ENCODE results near the gene HTT. TPM values are rescaled to one million over a fixed set of nuclear protein-coding genes. Genes with fewer than 3 reads are reported as not detected.

HTT gene
- total and polyA plus RNA-seq, 2 of the 13 experiments (the other 11 are each of a cell fraction or from before 2014, with no cell fraction given): 17.5 to 19.5 TPM

DNA sequence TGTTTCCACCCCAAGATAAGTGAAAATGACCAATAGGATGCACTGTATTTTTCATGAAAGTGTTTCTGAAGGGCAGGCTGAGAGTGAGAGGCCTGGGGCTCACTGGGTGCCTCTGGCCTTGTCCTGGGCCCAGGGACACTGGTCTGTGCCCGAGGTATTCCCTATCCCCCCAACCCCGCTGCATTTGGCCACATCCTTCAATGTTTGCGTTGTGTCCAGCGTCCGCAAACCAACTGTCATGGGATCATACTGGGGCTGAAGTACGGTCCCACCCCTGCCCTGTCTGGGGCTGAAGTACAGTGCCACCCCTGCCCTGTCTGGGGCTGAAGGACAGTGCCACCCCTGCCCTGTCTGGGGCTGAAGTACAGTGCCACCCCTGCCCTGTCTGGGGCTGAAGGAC, 152.5 kb downstream of the HTT start:
- no peak overlapping the region for H3K9ac ChIP-seq (ENCODE audit: insufficient read depth, low read depth, low read length)
- no peak overlapping the region for H3K4me2 ChIP-seq (ENCODE audit: low read depth, low read length)
- H3K36me3 ChIP-seq (replicated peaks in 1 of 2; ENCODE audit: control insufficient read depth in 1 of 2, insufficient read depth in 2 of 2, low read length in 2 of 2): peaks cover 33 to 89% of the 10 kb centered on the region in 2 experiments
- ATAC-seq (peak; percentile 37), DNase-seq (ENCODE audit: low spot score) (no peak), FAIRE-seq (no peak)
- in situ Hi-C loops (cut with HindIII; ENCODE audit: extremely low pct_ligation_motif_present, low pct_unique_long_range_greater_than_20kb): no loop called here
- no peaks in the 10 kb centered on the region for H3K79me2 ChIP-seq (ENCODE audit: insufficient read depth, low read length)
- no TSS peak for BruUV-seq (replicated peaks)
- no peaks in the 10 kb centered on the region for H4K20me1 ChIP-seq (ENCODE audit: insufficient read depth, low read length)
- peaks cover 9% of the 10 kb centered on the region; the same call in 1 of the 2 replicates for H3K4me1 ChIP-seq (ENCODE audit: insufficient read depth, low read length)
- no peak overlapping the region for H2AFZ ChIP-seq (ENCODE audit: low read length)
- H3K9me3 ChIP-seq (ENCODE audit: low read length): no peaks in the 10 kb centered on the region
- intact Hi-C loops (cut with micrococcal nuclease; ENCODE audit: unreplicated experiment): no loop called here
- H3K27ac ChIP-seq (ENCODE audit: extremely low read length, insufficient read depth, low read length): peak overlapping the region; percentile 35
- CTCF ChIA-PET (ENCODE audit: low intra/inter-chr PET ratio, low total read pairs): no interaction called here
- H3K4me3 ChIP-seq (replicated peaks in 1 of 3; ENCODE audit: insufficient read depth in 1 of 3, low read depth in 2 of 3, low read length in 3 of 3): no peak overlapping the region
- POLR2A ChIA-PET: no interaction called here
- 100% methylated on average over 1 of the region's 6 CpGs for WGBS (ENCODE audit: low lambda C conversion rate)
- no peaks in the 10 kb centered on the region for H3K27me3 ChIP-seq (ENCODE audit: control insufficient read depth in 1 of 2, insufficient read depth in 2 of 2, low read length in 2 of 2)
- TF ChIP-seq ZFP37 (CRISPR knock-in tag; IDR thresholded peaks at IDR 0.05; ENCODE audit: borderline replicate concordance): no peak
- no peak for TF ChIP-seq ZNF607 (CRISPR knock-in tag; IDR thresholded peaks at IDR 0.05; ENCODE audit: borderline replicate concordance)
- TF ChIP-seq, protein P1, sequence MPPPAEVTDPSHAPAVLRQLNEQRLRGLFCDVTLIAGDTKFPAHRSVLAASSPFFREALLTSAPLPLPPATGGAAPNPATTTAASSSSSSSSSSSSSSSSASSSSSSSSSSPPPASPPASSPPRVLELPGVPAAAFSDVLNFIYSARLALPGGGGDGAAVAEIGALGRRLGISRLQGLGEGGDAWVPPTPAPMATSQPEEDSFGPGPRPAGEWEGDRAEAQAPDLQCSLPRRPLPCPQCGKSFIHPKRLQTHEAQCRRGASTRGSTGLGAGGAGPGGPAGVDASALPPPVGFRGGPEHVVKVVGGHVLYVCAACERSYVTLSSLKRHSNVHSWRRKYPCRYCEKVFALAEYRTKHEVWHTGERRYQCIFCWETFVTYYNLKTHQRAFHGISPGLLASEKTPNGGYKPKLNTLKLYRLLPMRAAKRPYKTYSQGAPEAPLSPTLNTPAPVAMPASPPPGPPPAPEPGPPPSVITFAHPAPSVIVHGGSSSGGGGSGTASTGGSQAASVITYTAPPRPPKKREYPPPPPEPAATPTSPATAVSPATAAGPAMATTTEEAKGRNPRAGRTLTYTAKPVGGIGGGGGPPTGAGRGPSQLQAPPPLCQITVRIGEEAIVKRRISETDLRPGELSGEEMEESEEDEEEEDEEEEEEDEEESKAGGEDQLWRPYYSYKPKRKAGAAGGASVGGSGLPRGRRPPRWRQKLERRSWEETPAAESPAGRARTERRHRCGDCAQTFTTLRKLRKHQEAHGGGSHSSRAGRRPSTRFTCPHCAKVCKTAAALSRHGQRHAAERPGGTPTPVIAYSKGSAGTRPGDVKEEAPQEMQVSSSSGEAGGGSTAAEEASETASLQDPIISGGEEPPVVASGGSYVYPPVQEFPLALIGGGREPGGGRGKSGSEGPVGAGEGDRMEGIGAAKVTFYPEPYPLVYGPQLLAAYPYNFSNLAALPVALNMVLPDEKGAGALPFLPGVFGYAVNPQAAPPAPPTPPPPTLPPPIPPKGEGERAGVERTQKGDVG (CRISPR knock-in tag; IDR thresholded peaks at IDR 0.05; ENCODE audit: borderline replicate concordance): no peak
- TF ChIP-seq NR2F6 (IDR thresholded peaks at IDR 0.05): no peak
- TF ChIP-seq NR2F6 (CRISPR knock-in tag; IDR thresholded peaks at IDR 0.05): no peak
- no peak for TF ChIP-seq NFE2L2 (IDR thresholded peaks at IDR 0.05; ENCODE audit: low read length)
- TF ChIP-seq, protein P2, sequence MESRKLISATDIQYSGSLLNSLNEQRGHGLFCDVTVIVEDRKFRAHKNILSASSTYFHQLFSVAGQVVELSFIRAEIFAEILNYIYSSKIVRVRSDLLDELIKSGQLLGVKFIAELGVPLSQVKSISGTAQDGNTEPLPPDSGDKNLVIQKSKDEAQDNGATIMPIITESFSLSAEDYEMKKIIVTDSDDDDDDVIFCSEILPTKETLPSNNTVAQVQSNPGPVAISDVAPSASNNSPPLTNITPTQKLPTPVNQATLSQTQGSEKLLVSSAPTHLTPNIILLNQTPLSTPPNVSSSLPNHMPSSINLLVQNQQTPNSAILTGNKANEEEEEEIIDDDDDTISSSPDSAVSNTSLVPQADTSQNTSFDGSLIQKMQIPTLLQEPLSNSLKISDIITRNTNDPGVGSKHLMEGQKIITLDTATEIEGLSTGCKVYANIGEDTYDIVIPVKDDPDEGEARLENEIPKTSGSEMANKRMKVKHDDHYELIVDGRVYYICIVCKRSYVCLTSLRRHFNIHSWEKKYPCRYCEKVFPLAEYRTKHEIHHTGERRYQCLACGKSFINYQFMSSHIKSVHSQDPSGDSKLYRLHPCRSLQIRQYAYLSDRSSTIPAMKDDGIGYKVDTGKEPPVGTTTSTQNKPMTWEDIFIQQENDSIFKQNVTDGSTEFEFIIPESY (CRISPR knock-in tag; IDR thresholded peaks at IDR 0.05): 0 out of 2 replicates have a peak, but pooled peaks have one; percentile 15
- TF ChIP-seq MED1 (CRISPR knock-in tag; IDR thresholded peaks at IDR 0.05): no peak
- TF ChIP-seq ZNF839 (CRISPR knock-in tag; IDR thresholded peaks at IDR 0.05; ENCODE audit: borderline replicate concordance): no peak
- no peak for TF ChIP-seq FOXK2 (IDR thresholded peaks at IDR 0.05)
- no peak for TF ChIP-seq RXRA (CRISPR knock-in tag; IDR thresholded peaks at IDR 0.05)
- no peak for TF ChIP-seq CCAR2 (optimal IDR thresholded peaks at IDR 0.05; ENCODE audit: low read depth, low read length)
- no peak for TF ChIP-seq RFX5 (IDR thresholded peaks at IDR 0.05; ENCODE audit: low read depth, low read length)
- TF ChIP-seq HNRNPL (IDR thresholded peaks at IDR 0.05; ENCODE audit: low read depth, low read length): 0 out of 2 replicates have a peak, but pooled peaks have one; percentile 56
- TF ChIP-seq SMARCC2 (IDR thresholded peaks at IDR 0.05): no peak
- TF ChIP-seq ZNF766 (CRISPR knock-in tag; IDR thresholded peaks at IDR 0.05; ENCODE audit: borderline replicate concordance): no peak
- peak; percentile 20 for TF ChIP-seq SKI (IDR thresholded peaks at IDR 0.05; ENCODE audit: partially characterized antibody)
- peak; percentile 41; the same call in 1 of the 2 replicates for TF ChIP-seq HNF4A (CRISPR knock-in tag; IDR thresholded peaks at IDR 0.05)
- no peak for TF ChIP-seq ZNF780A (CRISPR knock-in tag; IDR thresholded peaks at IDR 0.05)
- TF ChIP-seq, protein P3, sequence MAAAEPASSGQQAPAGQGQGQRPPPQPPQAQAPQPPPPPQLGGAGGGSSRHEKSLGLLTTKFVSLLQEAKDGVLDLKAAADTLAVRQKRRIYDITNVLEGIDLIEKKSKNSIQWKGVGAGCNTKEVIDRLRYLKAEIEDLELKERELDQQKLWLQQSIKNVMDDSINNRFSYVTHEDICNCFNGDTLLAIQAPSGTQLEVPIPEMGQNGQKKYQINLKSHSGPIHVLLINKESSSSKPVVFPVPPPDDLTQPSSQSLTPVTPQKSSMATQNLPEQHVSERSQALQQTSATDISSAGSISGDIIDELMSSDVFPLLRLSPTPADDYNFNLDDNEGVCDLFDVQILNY (CRISPR knock-in tag; conservative IDR thresholded peaks at IDR 0.05): no peak

Measured in HepG2 (cell line).